Measurements from ENCODE around the gene MLST8.

MLST8 gene

DNA sequence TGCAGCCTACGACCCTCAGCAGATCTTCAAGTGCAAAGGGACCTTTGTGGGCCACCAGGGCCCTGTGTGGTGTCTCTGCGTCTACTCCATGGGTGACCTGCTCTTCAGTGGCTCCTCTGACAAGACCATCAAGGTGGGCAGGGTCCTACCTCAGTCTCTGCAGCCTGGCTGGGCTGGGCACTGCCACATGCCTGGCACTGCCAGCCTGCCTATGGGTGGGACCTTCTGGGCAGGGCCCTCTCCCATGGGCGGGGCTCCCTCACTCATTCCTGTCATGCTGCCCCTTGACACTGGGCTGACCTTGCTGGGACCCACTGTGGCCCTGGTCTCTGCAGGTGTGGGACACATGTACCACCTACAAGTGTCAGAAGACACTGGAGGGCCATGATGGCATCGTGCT lies 31.3 kb upstream of the MLST8 start:
- DNase-seq (ENCODE audit: low read depth): no peak

DNA sequence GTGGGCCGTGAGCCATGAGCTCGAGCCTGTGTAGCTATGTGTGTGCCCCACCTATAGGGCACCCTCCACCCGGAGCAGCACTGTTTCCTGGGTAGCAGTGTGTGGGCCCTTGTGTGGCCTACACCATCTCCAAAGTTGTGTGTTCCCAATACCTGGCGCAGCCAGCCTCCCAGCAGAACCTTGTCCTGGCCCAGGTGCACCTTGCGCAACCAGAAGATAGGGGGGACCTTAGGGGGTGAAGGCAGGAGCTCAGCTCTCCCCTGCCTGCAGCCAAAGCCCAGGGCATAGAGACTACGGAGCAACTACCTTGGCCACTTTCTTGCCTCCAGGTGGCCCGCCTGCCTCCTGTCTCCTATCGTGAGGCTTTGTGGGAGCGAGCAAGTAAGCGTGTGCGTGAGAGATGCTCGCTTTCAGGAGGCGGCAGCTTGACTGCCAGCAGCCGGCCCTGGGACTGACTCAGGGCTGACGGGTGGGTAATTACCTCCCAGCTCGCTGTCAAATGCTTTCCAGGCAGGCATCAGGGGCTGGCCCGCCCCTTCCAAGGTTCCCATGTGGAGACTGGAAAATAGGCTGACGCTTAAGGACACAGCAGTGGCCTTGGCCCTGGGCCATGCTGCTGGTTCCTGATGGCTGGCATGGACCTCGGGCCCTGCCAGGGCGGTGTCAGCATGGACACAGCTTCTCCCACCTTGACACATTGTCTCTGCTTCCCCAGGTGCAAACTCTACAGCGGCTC lies 30.7 kb upstream of the MLST8 start:
- no peak for DNase-seq (ENCODE audit: low read depth)

GRCh38 chr16:2175454-2175853 lies 29.8 kb upstream of the MLST8 start:
- DNase-seq (ENCODE audit: low read depth): no peak

GRCh38 chr16:2176047-2176446 lies 29.2 kb upstream of the MLST8 start:
- DNase-seq (ENCODE audit: low read depth): no peak

- DNase-seq (ENCODE audit: low read depth): no peak
These were observed 28.2 kb upstream of the MLST8 start for GRCh38 chr16:2177101-2177500.

DNA sequence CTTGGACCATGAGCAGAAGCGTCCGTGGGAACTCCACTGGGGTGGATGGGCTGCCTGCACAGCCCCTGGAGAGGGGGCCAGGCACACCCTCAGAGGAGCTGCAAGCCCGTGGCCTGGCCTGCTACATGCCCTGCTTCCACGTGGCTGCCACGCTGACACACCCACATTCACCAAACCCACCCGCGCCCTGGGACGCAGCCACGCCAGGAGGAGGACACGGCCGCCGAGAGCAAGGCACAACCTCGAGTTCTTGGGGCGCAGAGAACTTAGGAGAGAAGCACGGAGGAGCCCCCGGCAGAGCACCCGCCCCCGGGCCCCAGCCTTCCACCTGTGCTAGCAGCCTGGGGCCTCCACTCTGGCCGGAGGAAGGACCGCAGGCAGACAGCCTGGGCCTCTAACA lies 27.7 kb upstream of the MLST8 start:
- no peak for DNase-seq (ENCODE audit: low read depth)

DNA sequence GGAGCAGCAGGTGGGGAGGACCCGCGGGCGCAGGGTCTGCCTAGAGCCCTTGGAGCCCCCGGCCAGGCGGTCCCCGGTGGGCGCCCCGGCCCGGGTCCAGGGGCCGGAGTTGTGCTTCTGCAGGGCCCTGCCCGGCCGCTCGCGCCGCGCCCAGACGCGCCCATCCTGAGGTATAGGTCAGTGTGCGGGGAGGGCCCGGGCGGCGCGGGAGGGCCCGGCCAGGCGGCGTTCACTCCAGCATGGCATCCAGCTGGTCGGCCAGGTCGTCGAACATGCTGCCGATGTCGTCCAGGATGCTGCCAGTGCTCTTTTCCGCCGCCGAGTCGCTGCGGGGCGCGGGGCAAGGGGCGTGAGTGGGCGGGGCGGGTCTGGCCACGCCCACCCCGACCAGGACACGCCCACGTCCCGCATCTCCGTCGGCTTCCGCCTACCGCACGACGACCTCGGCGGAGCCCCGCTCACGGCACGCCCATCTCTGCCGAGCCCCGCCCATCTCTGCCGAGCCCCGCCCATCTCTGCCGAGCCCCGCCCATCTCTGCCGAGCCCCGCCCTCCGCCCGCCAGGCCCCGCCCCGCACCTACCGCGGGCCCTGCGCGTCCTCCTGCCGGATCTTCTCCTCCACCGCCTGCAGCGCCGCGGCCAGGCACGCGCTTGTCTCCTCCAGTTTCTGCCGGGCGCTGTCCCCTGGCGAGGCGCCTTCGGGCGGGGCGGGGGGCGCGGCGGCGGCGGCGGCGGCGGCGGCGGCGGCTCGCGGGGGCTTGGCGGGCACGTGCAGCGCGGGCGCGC lies 26.7 kb upstream of the MLST8 start:
- no peak for DNase-seq (ENCODE audit: low read depth)

DNA sequence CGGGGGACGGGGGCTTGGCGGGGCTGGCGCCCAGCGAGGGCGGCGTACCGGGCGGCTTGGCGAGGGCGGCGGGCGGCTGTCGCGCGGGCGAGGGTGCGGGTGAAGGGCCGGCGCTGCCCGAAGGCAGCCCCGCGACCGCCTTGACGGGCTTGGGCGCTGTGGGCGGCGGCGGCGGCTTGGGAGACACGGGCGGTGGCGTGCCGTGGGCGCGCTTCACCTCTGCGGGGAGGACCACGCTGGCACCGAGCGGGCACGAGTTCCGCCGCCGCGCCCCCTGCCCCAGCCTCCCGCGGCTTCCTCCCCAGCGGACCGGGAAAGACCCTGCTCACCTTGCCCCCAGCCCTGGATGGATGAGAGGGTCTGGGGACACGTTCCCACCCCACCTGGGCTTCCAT lies 26.1 kb upstream of the MLST8 start:
- DNase-seq (ENCODE audit: low read depth): no peak

- no peak for DNase-seq (ENCODE audit: low read depth)
These were observed 25.7 kb upstream of the MLST8 start for GRCh38 chr16:2179576-2179975.

DNA sequence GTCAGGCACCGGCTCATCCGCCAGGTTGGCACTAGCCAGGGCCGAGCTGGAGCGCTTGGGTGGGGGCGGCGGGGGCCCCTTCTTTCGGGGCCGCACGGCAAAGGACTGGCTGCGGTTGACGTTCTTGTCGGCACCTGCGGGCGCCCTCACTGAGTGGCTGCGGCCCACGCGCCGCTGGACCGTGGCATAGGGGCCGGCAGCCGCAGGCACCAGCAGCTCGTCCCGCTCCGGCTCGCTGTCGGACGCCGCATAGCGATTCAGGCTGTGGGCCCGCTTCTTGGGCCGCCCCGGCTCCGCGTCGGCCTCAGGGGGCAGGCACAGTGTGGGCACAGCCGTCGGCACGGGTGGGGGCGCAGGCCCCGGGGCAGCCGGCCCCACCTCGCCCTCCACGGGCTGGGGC lies 24.8 kb upstream of the MLST8 start:
- no peak for DNase-seq (ENCODE audit: low read depth)

DNA sequence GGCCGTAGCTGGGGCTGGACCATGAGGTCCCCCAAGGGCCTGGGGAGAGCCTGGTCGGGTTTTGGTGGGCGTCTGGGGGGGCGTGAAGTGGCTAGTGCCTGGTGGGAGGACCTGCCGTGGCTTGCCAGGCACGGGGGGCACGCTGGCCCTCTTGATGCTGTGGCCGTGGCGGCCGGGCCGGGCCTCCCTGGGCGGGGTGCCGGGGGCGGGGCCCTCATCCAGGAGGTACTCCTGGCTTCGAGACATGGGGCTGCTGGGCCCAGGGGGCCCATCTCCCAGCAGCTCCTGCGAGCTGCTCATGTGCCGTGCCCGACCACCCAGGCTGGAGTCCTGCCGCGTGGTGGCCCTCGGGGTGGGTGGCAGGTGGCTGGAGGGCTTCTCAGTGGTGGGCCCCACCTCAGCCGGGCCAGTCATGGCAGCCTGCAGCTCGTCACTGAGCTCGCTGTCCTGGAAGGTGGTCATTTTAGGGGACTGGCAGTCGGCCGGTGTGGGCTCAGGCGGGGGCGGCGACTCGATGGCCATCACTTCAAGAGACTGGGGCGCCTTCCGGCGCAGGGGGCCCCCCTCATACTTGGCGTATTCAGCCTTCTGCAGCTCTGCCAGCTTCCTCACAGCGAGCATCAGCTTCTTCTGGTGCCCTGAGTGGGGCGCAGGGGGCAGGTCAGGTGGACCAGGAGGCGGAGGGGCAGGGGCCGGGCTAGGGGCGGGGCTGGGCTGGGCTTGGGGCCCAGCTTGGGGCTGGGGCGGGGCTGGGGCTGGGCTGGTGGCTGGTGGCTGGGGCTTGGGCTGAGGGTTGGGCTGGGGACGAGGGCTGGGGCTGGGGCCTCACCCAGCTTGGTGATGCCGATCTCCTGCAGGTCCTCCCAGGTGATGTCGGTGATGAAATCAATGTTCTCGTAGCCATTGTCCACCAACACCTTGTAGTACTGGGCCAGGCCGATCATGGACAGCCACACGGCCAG lies 24.0 kb upstream of the MLST8 start:
- no peak for DNase-seq (ENCODE audit: low read depth)

- DNase-seq (ENCODE audit: low read depth): no peak
These were observed 23.3 kb upstream of the MLST8 start for GRCh38 chr16:2181952-2182351.

DNA sequence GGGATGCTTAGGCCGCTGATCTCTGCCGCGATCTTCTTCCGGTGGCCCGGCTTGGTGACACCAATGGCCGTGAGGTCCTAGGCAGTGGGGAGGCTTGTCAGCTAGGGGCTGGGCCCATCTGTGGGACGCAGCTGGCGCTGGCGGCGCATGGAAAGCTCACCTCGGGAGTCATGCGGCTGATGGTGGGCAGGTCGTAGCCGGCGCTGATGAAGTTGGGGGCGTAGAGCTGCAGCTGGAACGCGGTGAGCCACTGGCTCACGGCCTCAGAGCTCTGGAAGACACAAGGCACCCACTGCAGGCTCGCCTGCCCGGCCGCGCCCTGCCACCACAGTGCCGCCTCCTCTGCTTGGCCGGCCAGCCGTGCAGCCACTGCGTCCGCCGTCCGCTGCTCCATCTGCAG lies 21.6 kb upstream of the MLST8 start:
- DNase-seq (ENCODE audit: low read depth): no peak

- no peak for DNase-seq (ENCODE audit: low read depth)
These were observed 20.9 kb upstream of the MLST8 start for GRCh38 chr16:2184346-2184745.

DNA sequence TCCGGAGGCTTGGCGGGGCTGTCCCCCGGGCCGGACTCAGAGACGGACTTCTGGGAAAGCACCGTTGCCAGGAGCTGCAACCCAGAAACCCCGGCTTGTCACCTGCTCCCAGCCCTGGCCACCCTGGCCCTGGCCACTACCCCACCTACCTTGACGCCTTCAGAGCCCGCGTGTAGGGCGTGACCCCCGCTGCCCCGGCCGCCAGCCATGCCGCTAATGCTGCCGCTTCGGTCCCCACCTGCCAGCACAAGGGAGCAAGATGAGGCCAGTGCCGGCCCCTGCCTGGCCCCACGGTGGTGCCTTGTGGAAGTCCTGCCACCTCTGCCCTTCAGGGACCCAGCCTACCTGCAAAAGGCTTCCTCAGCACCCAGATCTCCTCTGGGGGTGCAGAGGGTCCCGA lies 20.3 kb upstream of the MLST8 start:
- no peak for DNase-seq (ENCODE audit: low read depth)

DNA sequence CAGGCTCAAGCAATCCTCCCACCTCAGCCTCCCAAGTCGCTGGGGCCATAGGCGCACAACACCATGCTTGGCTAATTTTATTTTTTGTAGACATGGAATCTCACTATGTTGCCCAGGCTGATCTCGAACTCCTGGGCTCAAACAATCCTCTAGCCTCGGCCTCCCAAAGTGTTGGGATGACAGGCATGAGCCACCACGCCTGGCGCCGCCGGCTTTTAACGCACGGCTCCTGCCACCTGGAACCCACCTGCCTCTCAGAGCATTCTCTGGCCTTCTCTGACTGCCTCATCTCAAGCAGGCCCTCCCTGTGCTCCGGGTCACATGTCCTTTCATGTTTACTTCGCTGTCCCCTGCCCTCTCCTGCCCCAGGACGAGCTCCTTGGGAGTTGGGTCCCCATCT lies 19.2 kb upstream of the MLST8 start:
- no peak for DNase-seq (ENCODE audit: low read depth)

- no peak for DNase-seq (ENCODE audit: low read depth)
These were observed 18.7 kb upstream of the MLST8 start for GRCh38 chr16:2186505-2186904.

DNA sequence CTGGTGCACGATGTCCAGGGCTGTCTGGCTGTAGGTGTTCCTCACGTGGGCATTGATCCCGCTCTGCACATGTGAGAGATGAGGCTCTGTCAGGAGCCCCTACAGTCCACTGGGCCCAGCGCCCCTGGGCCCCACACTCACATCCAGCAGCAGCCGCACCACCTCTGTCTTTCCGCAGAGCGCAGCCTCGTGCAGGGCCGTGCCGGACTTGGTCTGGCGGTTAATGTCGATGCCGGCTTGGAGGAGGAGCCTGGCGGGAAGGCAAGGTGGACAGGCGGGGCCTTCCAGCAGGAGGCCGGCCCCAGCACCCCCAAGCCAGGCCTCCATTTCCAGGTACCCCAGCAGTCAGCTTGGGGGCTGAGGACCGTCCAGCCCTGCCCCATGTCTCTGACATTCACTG lies 18.0 kb upstream of the MLST8 start:
- no peak for DNase-seq (ENCODE audit: low read depth)

- DNase-seq (ENCODE audit: low read depth): no peak
These were observed 16.9 kb upstream of the MLST8 start for GRCh38 chr16:2188395-2188794.

DNA sequence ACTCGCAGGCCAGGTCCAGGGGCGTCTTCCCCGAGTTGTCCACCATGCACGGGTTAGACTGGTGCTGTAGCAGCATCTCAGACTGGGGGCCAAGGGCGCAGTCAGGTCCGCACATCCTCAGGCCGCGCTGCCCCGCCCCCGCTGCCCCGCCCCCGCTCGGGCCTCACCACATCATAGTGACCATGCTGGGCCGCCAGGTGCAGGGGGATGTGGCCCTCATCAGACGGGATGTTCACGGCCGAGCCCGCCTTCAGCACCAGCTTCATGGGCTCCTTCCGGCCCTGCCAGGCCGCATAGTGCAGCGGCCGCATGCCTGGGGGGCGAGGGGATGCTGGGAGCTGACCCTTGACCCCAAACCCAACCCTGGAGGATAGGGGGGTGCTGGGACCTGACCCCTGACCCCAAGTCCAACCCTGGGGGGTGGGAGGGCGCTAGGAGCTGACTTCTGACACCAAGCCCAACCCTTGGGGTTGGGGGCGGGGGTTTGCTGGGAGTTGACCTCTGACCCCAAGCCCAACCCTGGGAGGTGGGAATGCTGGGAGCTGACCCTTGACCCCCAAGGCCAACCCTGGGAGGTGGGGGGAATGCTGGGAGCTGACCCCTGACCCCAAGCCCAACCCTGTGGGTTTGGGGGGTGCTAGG lies 15.9 kb upstream of the MLST8 start:
- DNase-seq (ENCODE audit: low read depth): no peak

GRCh38 chr16:2190002-2190658 lies 15.1 kb upstream of the MLST8 start:
- no peak for DNase-seq (ENCODE audit: low read depth)
